HepG2 (cell line): ENCODE data around the gene NBPF1. TPM values are rescaled to one million over a fixed set of nuclear protein-coding genes. Genes with fewer than 3 reads are reported as not detected.

Experiments used
- AKAP8 ChIP-seq: sonication (generic); formaldehyde crosslinking; IDR thresholded peaks from 2 replicates; pipeline ENCODE4 v1.5.1; 2020; ENCODE audit warnings: mild to moderate bottlenecking, missing genetic modification reagents
- CEBPG ChIP-seq: IDR thresholded peaks from 2 replicates; pipeline ENCODE4 v1.6.1; 2016
- EP300 ChIP-seq, 3 experiments: sonication (generic) in 1 of 3; formaldehyde crosslinking in 1 of 3; IDR thresholded peaks; 2 replicates each; pipeline versions ENCODE4 v1.5.1 to v1.6.1; 2011 to 2020; ENCODE audit warnings: low read depth in 2 of 3, low read length in 2 of 3, borderline replicate concordance in 1 of 3, improper control_type of control experiment in 1 of 3, mild to moderate bottlenecking in 1 of 3, missing genetic modification reagents in 1 of 3, moderate library complexity in 1 of 3
- IRF9 ChIP-seq: sonication (generic); formaldehyde crosslinking; IDR thresholded peaks from 2 replicates; pipeline ENCODE4 v1.8.0; 2022; ENCODE audit warnings: missing genetic modification reagents, mild to moderate bottlenecking, borderline replicate concordance
- RFXANK ChIP-seq: IDR thresholded peaks from 2 replicates; pipeline ENCODE4 v1.6.1; 2016
- ZFP1 ChIP-seq: IDR thresholded peaks from 2 replicates; pipeline ENCODE4 v1.6.1; 2016
- ZNF44 ChIP-seq: sonication (generic); formaldehyde crosslinking; IDR thresholded peaks from 2 replicates; pipeline ENCODE4 v1.5.1; 2020; ENCODE audit warnings: mild to moderate bottlenecking, missing genetic modification reagents
- ZNF766 ChIP-seq: sonication (generic); formaldehyde crosslinking; IDR thresholded peaks from 2 replicates; pipeline ENCODE4 v1.5.0; 2020; ENCODE audit warnings: missing genetic modification reagents, borderline replicate concordance
- ZNF772 ChIP-seq: sonication (generic); formaldehyde crosslinking; IDR thresholded peaks from 2 replicates; pipeline ENCODE4 v1.5.0; 2020; ENCODE audit warnings: mild to moderate bottlenecking, missing genetic modification reagents
- polyA plus RNA-seq, 8 experiments: library from polyadenylated mRNA; depleted of rRNA in 3 of 8; stranded (reverse) in 7 of 8; unstranded in 1 of 8; fragments of >200 nt; fragmentation: Illumina TruSeq in 4 of 8; extraction: Trizol in 4 of 8; gene quantifications; 2 replicates each; pipeline versions ENCODE4 v1.2.1 to v1.2.3, GENCODE V29; 2011 to 2016; ENCODE audit warnings: low read depth in 4 of 8, missing spikeins in 1 of 8, mixed read lengths in 1 of 8; ENCODE audit not compliant: insufficient read depth in 1 of 8
- total RNA-seq, 5 experiments: library from RNA; depleted of rRNA; stranded (reverse); fragments of >200 nt; fragmentation: Illumina TruSeq; extraction: Trizol; gene quantifications; 2 replicates each; pipeline ENCODE4 v1.2.3, GENCODE V29; 2016; ENCODE audit warnings: low read depth in 1 of 5
- TF ChIP-seq, protein P1 (sequence below): sonication (generic); formaldehyde crosslinking; IDR thresholded peaks from 2 replicates; pipeline ENCODE4 v1.4.0; 2020; ENCODE audit warnings: missing genetic modification reagents
- TF ChIP-seq, protein P2 (sequence below): sonication (generic); formaldehyde crosslinking; IDR thresholded peaks from 2 replicates; pipeline ENCODE4 v1.4.0; 2020; ENCODE audit warnings: missing genetic modification reagents, borderline replicate concordance
- TF ChIP-seq, protein P3 (sequence below): sonication (generic); formaldehyde crosslinking; IDR thresholded peaks from 2 replicates; pipeline ENCODE4 v1.5.1; 2020; ENCODE audit warnings: mild to moderate bottlenecking, missing genetic modification reagents, borderline replicate concordance

Gene NBPF1
- total and polyA plus RNA-seq, 2 of the 13 experiments (the other 11 are each of a cell fraction or from before 2014, with no cell fraction given): 30.3 to 35.6 TPM

- TF ChIP-seq, protein P1, sequence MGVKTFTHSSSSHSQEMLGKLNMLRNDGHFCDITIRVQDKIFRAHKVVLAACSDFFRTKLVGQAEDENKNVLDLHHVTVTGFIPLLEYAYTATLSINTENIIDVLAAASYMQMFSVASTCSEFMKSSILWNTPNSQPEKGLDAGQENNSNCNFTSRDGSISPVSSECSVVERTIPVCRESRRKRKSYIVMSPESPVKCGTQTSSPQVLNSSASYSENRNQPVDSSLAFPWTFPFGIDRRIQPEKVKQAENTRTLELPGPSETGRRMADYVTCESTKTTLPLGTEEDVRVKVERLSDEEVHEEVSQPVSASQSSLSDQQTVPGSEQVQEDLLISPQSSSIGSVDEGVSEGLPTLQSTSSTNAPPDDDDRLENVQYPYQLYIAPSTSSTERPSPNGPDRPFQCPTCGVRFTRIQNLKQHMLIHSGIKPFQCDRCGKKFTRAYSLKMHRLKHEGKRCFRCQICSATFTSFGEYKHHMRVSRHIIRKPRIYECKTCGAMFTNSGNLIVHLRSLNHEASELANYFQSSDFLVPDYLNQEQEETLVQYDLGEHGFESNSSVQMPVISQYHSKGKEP (CRISPR knock-in tag): peak; percentile 96
- TF ChIP-seq ZNF772 (CRISPR knock-in tag) (peak; percentile 100), ZNF44 (CRISPR knock-in tag) (peak; percentile 87), IRF9 (peak; percentile 100), RFXANK (CRISPR knock-in tag) (peak; percentile 89; the same call in 1 of the 2 replicates), ZNF766 (CRISPR knock-in tag) (peak; percentile 97; the same call in 1 of the 2 replicates), AKAP8 (CRISPR knock-in tag) (peak; percentile 98), EP300 (IDR thresholded peaks at IDR 0.05; ENCODE audit: low read depth in 2 of 2, low read length in 2 of 2) (peak in 1 of 2 experiments; percentile 59; a peak in 3 of 4 replicates), EP300 (CRISPR knock-in tag; IDR thresholded peaks at IDR 0.05; ENCODE audit: borderline replicate concordance) (peak; percentile 87), ZFP1 (CRISPR knock-in tag) (peak; percentile 94), CEBPG (0 out of 2 replicates have a peak, but pooled peaks have one; percentile 64)
- TF ChIP-seq, protein P2, sequence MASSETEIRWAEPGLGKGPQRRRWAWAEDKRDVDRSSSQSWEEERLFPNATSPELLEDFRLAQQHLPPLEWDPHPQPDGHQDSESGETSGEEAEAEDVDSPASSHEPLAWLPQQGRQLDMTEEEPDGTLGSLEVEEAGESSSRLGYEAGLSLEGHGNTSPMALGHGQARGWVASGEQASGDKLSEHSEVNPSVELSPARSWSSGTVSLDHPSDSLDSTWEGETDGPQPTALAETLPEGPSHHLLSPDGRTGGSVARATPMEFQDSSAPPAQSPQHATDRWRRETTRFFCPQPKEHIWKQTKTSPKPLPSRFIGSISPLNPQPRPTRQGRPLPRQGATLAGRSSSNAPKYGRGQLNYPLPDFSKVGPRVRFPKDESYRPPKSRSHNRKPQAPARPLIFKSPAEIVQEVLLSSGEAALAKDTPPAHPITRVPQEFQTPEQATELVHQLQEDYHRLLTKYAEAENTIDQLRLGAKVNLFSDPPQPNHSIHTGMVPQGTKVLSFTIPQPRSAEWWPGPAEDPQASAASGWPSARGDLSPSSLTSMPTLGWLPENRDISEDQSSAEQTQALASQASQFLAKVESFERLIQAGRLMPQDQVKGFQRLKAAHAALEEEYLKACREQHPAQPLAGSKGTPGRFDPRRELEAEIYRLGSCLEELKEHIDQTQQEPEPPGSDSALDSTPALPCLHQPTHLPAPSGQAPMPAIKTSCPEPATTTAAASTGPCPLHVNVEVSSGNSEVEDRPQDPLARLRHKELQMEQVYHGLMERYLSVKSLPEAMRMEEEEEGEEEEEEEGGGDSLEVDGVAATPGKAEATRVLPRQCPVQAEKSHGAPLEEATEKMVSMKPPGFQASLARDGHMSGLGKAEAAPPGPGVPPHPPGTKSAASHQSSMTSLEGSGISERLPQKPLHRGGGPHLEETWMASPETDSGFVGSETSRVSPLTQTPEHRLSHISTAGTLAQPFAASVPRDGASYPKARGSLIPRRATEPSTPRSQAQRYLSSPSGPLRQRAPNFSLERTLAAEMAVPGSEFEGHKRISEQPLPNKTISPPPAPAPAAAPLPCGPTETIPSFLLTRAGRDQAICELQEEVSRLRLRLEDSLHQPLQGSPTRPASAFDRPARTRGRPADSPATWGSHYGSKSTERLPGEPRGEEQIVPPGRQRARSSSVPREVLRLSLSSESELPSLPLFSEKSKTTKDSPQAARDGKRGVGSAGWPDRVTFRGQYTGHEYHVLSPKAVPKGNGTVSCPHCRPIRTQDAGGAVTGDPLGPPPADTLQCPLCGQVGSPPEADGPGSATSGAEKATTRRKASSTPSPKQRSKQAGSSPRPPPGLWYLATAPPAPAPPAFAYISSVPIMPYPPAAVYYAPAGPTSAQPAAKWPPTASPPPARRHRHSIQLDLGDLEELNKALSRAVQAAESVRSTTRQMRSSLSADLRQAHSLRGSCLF (CRISPR knock-in tag): 0 out of 2 replicates have a peak, but pooled peaks have one; percentile 27
- TF ChIP-seq, protein P3, sequence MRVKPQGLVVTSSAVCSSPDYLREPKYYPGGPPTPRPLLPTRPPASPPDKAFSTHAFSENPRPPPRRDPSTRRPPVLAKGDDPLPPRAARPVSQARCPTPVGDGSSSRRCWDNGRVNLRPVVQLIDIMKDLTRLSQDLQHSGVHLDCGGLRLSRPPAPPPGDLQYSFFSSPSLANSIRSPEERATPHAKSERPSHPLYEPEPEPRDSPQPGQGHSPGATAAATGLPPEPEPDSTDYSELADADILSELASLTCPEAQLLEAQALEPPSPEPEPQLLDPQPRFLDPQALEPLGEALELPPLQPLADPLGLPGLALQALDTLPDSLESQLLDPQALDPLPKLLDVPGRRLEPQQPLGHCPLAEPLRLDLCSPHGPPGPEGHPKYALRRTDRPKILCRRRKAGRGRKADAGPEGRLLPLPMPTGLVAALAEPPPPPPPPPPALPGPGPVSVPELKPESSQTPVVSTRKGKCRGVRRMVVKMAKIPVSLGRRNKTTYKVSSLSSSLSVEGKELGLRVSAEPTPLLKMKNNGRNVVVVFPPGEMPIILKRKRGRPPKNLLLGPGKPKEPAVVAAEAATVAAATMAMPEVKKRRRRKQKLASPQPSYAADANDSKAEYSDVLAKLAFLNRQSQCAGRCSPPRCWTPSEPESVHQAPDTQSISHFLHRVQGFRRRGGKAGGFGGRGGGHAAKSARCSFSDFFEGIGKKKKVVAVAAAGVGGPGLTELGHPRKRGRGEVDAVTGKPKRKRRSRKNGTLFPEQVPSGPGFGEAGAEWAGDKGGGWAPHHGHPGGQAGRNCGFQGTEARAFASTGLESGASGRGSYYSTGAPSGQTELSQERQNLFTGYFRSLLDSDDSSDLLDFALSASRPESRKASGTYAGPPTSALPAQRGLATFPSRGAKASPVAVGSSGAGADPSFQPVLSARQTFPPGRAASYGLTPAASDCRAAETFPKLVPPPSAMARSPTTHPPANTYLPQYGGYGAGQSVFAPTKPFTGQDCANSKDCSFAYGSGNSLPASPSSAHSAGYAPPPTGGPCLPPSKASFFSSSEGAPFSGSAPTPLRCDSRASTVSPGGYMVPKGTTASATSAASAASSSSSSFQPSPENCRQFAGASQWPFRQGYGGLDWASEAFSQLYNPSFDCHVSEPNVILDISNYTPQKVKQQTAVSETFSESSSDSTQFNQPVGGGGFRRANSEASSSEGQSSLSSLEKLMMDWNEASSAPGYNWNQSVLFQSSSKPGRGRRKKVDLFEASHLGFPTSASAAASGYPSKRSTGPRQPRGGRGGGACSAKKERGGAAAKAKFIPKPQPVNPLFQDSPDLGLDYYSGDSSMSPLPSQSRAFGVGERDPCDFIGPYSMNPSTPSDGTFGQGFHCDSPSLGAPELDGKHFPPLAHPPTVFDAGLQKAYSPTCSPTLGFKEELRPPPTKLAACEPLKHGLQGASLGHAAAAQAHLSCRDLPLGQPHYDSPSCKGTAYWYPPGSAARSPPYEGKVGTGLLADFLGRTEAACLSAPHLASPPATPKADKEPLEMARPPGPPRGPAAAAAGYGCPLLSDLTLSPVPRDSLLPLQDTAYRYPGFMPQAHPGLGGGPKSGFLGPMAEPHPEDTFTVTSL: peak; percentile 55; the same call in 1 of the 2 replicates
Measured at GRCh38 chr1:16644482-16645270, 31.3 kb upstream of the NBPF1 start (continued).
